GM19395 (cell line): ENCODE measurements around the gene POMGNT1.

Source experiments
- ATAC-seq: cut with Tn5 transposase; IDR thresholded peaks from one replicate; pipeline ENCODE4 v1.9.1; 2021; ENCODE audit warnings: mild to moderate bottlenecking, moderate library complexity; ENCODE audit not compliant: unreplicated experiment

POMGNT1 gene

GRCh38 chr1:46158312-46159281 is 39.6 kb downstream of the POMGNT1 start:
- ATAC-seq = peak; percentile 77

GRCh38 chr1:46157916-46158311 is 40.3 kb downstream of the POMGNT1 start:
- ATAC-seq = no peak

GRCh38 chr1:46153732-46154131 is 44.5 kb downstream of the POMGNT1 start:
- ATAC-seq = no peak

- no peak for ATAC-seq
Observed at GRCh38 chr1:46153228-46153627, 45.0 kb downstream of the POMGNT1 start.

GRCh38 chr1:46152016-46152415 is 46.2 kb downstream of the POMGNT1 start:
- ATAC-seq = no peak

GRCh38 chr1:46150085-46150484 is 48.1 kb downstream of the POMGNT1 start:
- no peak for ATAC-seq

- no peak for ATAC-seq
Observed at GRCh38 chr1:46148318-46148717, 49.9 kb downstream of the POMGNT1 start.
